Cerebellar nuclear complex (tissue), 1 donor: Measurements from ENCODE around the gene SDF2L1.
"Not testable (repeated sequence)": the region's sequence is repeated elsewhere in the genome, so short reads cannot be mapped to it uniquely, and the experiment has no call there.

ENCODE experiments used
- DNase-seq, 2 experiments: peaks; one replicate each; lab custom pipeline; 2025; lab: John Stamatoyannopoulos, UW

The SDF2L1 gene

DNA sequence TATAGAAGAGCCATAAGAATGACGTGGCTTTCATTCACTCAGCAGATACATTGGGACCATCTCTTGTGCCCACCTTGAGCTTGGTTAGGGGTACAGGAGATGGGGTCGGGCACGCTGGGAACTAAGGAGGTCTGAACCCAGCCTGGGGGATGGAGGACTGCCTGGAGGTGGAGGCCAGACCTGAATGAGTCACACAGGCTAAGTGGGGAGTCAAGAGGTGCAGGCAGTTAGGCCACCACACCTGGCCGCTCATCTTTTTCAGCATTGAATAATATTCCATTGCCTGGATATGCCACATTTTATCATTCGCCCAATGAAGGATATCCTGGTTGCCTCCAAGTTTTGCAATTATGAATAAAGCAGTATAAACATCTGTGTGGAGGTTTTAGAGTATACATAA, 19.9 kb downstream of the SDF2L1 start:
- no peak for DNase-seq

DNA sequence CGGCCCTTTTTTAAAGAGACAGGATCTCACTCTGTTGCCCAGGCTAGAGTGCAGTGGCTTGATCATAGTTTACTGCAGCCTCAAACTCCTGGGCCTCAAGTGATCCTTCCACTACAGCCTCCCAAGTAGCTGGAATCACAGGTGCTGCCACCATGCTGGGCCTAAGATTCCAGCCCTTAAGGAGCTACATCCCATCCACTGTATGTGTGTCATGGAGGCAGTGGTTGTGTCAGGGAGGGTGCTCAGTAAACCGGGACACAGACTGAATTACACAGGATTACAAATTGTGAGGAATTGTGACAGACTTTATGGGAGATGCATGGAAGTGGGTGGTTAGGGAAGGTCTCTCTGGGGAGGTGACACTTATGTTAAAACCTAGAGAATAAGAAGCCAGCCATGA, 21.6 kb downstream of the SDF2L1 start:
- DNase-seq, result no peak

DNA sequence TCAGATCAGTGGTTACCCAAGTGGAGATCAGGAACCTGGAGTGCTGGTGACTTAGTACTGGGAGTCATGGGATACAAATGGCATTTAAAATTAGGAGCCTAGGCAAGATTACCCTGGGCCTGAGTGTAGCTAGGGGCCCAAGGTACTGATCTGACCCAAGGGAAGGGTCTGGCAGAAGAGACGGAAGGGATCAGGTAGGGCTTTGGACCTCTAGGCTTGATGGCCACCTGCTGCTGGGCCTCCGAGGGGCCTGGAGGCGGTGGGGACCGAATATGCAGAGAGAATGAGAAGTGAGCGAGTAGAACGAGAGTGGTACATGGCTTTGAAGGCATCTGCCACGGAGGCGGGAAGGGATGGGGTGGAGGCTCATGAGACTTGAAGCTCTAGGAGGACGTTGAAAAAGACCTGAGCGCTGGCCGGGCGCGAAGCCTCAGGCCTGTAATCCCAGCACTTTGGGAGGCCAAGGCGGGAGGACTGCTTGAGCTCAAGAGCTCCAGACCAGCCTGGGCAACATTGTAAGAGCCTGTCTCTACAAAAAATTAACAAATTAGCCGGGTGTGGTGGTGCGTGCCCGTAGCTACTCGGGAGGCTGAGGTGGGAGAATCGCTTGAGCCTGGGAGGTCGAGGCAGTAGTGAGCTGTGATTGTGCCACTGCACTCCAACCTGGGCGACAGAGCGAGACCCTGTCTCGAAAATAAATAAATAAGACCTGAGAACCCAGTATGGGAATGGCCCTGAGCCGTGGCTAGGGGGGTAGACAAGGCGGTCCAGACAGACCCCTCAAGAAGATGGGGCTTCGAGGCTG, 23.1 kb downstream of the SDF2L1 start:
- DNase-seq, result no peak

DNA sequence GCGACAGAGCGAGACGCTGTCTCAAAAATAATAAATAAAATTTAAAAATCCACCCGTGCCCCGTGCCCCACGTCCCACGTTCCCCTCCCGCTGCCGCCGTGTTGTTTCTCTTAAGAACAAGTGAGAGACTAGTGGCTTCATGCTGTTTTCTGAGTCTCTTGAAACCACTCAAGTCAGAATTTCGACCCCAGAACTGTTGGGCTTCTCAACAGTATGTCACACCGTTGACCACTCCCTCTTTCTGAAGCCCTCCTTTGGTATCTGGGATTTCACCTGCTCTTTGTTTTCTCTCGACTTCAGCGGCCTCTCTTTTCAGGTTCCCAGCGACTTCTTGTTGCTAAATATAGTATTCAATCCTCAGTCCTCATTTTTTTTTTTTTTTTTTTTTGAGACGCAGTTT, 24.7 kb downstream of the SDF2L1 start:
- DNase-seq, result no peak

DNA sequence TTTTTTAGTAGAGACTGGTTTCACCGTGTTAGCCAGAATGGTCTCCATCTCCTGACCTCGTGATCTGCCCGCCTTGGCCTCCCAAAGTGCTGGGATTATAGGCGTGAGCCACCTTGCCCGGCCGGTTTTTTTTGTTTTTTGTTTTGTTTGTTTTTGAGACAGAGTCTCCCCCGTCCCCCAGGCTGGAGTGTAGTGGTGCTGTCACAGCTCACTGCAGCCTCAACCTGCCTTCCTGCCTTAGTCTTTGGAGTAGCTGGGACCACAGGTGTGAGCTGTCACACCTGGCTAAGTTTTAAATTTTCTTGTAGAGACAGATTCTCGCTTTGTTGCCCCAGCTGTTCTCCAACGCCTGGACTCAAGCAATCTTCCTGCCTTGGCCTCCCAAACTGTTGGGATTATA, 26.9 kb downstream of the SDF2L1 start:
- DNase-seq, result no peak

DNA sequence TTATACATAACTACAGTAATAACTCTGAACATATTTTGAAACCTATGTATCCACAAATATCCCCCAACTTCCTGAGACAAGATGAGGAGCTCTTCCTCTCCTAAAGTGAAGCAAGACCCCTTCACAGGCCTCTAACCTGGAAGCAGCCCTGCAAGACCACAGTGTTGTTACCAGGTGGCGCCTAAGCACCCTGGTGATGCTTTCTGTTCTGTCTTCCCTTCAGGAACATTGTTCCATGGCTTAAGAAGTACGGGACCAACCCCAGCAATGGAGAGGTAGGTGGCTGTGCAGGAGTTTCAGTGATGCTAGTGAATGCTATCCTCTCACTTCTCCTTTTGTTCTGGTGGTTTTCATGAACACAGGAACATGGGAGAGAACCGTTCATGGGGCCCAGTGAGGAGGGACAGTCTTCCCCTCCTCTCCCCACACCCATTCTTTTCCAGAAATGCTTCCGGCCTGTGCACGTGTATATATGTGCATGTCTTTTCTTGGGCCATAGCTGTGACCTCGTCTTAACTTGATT, 30.1 kb downstream of the SDF2L1 start:
- DNase-seq, result no peak

DNA sequence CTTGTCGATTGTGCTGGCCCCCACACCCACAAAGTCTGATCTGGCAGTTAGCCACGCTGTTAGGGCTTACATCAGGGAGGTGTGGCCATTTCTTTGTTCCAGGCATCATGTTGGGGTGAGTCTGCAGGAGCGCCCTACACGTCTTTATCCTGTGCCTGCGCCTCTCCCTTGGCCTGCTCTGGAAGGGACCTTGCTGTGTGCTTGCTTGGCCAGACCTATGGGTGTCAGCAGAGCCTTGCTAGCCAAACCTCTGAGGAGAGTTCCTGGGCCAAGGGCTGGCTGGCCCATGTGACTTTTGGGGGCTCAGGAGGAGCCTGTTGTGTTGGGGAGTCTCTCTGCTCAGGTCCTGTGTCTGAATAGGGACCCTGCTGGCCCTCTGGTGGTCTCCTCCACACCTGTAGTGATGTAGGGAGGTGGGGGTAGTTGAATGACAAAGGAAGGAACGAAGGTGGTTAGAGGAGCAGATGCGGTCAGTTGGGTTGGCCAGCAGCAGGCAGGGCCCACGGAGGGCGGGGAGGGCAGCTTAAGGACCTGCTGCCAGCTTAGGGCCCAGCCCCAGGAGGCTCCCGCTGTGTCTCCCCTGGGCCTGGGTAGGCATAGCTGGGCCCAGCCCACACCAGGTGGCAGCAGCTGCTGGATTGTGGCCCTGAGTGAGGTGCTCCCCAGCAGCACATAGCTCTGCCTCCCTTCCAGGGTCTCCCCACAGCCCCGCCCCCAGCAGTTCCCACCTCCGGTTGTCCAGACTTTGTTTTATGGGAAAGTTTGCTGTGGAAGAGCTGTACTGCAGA, 31.6 kb downstream of the SDF2L1 start:
- no peak for DNase-seq

DNA sequence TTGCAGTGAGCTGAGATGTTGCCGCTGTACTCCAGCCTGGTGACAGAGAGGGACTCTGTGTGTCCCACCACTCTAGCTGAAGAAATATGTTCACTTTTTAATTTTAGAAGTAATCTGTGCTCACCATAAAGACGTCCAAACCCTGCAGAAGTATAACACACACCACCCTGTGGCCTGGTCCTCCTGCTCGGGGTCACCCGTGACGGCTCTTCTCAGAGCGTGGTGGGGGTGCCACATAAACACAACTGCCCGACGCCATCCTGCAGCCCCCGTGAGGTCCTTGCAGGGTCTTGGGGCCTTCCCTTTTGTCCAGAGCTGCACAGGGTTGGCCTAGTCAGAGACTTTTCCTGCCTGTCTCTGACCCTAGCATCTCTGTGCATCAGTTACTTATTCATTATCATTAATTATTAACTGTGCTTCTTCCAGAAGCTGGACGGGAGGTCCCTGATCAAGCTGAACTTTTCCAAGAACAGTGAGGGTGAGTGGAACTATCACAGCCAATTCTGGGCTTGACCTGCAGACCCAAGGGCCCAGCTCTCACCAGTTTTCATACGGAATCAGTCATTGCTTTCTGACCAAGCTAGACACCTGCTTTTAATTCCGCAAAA, 32.6 kb downstream of the SDF2L1 start:
- DNase-seq, result no peak

DNA sequence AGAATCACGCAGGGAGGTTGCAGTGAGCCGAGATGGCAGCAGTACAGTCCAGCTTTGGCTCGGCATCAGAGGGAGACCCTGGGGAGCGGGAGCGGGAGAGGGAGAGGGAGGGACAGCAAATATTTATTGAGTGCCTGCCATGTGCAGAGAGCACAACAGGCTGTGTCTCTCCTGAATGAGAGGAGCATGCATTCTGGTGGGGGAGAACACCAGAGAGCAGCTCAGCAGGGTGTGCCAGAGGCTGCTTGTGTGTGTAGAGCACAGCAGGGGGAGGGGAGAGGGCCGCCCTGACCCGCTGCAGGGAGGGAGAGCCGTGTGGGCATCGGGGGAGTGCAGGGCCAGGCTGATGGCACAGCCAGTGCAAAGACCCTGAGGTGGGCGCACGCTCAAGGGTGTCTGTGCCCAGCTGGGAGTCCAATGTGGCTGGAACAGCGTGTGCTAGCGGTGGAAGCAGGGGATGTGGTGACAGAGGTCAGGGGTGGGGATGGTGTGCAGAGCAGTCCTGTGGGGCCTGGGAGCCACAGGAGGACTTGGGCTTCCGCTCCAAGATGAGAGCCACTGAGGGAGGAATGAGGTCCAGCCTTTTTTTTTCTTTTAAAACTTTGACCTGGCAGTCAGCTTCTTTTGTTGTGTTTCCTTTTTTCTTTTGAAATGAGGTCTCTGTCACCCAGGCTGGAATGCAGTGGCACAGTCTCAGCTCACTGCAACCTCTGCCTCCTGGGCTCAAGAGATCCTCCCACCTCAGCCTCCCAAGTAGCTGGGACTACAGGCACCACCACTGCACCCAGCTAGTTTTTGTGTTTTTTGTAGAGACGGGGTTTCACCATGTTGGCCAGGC, 35.7 kb downstream of the SDF2L1 start:
- DNase-seq, result no peak

DNA sequence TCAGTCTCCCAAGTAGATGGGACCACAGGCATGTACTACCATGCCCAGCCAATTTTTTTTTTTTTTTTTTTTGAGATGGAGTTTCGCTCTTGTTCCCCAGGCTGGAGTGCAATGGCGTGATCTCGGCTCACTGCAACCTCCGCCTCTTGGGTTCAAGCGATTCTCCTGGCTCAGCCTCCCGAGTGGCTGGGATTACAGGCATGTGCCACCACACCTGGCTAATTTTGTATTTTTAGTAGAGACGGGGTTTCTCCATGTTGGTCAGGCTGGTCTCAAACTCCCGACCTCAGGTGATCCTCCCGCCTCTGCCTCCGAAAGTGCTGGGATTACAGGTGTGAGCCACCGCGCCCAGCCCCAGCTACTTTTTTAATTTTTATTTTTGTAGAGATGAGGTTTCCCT, 36.7 kb downstream of the SDF2L1 start:
- DNase-seq, result not testable (repeated sequence)

DNA sequence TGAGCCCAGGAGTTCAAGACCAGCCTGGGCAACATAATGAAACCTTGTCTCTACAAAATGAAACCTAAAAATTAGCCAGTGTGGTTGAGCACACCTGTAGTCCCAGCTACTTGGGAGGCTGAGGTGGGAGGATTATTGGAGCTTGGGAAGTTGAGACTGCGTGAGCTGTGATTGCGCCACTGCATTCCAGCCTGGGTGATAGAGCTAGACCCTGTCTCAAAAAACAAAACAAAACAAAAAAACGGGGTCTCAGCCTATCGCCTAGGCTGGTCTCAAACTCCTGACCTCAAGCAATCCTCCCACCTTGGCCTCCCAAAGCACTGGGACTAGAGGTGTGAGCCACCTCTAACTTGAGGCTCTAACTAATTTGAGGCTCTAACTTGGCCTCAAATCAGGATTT, 37.3 kb downstream of the SDF2L1 start:
- DNase-seq, result no peak

DNA sequence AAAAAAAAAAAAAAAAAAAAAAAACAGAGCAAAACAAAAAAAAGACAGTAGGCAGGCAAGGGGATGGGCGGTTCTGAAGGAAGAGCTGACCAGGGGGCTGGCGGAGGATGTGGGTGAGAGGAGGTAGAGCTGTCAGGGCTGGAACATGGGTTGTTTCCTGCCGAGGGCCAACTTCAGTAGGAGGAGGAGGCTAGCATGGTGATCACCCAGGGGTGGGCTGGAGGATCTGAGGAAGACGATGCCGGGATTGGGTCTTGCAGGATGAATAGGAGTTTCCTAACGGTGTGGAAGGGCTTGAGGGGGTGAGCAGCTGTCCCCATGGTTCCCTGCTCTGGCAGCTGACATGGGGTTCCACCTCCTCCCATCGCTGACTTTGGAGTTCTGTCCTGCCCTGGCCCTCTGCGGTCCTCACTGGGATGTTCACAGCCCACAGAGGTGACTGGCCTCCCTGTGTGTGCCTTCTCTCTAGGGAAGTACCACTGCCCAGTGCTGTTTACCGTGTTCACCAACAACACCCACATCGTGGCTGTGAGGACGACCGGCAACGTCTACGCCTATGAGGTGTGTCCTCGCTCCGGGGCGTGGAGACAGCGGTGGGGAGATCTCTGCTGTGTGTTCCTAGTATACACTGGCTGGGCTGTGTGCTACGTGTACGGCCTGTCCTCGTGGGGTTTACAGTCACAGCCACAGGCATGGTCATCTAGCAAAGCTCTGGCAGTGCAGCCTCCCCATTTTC, 38.9 kb downstream of the SDF2L1 start:
- no peak for DNase-seq

DNA sequence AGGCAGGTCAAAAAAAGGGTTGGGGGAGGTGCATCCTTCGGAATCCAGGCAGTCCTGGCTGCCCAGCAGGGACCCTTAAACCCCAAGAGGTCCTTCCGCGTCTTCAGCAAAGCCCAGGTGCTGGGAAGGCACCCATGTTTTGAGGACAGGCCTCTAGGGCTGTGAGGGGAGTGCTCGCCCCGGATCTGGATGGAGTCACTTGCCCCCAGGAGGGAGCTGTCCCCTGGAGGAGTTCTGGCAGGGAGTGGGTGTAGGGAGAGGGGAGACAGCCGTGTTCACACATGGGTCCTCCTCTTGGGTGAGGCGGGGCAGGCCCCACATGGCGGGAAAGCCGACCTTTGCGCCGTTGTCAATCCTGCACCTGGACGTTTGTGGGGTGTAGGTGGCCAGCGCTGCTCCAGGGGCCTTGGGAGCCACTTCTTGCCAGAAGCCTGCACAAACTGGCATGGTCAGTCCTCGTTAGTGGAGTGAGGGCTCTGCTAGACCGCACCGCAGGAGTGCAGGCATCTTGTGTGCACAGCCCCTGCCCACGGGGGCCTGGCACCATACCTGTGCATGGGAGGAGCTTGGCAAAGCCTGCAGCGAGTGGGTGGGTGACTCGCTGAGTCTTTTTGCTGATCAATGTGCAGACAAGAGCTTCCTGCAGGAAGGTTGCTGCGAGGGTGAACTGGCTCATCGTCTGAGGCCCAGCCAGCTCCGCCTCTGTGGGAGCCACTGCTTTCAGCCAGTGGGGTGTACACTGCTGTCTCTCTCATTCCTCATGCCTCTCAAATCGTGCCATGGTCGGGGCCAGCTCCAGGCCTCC, 39.7 kb downstream of the SDF2L1 start:
- DNase-seq, result no peak

DNA sequence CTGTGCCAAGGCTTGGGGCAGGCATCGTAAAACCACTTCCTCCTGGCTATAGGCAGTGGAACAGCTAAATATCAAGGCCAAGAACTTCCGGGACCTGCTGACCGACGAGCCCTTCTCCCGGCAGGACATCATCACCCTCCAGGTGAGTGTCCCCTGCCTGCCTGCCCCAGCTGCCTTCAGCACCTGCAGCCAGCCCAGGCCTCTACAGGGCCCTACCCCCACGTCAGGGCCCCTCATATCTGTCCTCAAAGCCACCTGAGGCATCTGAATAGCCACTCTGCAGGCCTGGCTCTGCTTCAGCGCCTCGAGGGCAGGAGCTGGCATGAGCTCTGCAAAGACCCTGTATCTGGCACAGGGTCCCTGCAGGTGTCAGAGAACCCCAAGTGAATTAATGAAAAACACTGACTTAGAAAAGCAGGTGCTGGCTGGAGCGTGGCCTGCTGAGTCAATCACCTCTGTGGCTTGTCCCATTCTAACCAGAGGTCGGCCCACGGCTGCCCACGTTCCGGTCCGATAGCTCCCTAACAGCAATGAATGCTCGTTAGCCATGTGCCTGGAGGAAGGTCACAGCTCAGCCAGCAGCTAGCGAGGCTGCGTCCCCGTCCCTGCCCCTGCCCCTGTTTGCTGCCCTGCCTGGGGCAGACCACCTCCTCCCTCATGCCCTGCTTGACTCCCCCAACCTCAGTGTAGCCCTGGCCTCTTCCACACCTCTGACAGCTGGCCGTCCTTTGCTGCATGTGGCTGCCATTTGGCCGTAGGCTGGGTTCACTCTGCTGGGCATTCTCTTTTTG, 40.5 kb downstream of the SDF2L1 start:
- no peak for DNase-seq

DNA sequence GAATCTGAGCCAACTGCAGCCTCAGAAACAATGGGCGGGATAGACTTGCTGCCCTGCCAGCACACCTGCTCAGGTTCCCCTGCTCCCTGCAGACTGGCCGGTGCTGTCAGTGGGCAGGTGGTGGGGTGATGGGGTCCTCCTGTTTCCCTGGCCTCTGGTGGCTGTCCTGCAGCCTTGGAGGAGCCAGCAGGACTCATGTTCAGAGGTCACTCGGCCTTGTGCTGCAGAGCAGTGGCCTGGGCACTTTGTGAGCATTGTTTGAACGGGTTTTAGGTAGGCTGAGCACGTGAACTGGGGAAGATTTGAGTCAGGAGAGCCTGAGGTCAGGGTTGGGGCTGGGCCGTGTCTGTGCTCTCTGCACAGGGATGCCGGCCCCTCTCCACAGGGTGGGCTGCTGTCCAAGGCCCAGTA, 41.3 kb downstream of the SDF2L1 start:
- DNase-seq, result no peak

DNA sequence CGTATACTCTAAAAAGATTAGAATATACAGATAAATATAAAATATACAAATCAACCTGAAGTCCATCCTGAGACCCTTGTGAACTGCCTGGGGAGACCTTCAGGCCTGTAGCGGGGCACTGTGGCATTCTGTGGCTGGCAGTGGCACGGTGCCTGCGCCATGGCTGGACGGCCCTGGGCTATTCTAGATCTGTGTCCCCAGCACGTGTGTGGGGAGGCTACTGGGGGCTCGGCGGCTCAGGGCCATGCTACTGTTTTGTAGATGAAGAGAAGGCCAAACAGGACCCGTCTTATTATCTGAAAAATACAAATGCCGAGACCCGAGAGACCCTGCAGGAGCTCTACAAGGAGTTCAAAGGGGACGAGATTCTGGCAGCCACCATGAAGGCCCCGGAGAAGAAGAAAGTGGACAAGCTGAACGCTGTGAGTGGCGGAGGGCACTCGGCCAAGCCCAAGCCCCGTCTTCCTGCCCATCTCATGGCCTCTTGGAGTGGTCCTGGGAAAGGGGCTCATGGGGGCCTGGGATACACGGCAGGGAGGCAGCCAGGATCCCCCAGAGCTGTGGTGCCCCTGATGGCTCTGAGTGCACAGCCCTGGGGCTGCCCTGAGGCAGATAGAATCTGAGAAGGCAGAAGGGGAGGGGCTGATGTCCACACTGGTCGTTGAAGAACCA, 42.5 kb downstream of the SDF2L1 start:
- DNase-seq, result no peak

DNA sequence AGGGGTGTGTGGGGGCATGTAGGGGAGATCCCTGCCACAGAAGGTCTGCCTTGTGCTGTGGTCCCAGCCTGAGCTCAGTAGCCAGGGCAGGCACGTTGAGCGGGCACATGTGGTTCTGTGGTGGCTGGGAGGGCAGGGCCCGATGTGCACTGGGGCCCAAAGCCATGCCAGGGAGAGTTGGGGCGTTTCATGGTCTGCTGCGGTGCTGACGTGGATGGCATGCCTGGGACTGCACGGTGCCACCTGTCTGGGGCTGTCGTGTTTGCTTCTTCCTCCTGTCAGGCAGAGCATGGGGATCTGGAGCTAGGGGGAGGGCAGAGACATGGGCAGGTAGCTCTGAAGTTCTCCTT, 43.0 kb downstream of the SDF2L1 start:
- DNase-seq, result no peak

DNA sequence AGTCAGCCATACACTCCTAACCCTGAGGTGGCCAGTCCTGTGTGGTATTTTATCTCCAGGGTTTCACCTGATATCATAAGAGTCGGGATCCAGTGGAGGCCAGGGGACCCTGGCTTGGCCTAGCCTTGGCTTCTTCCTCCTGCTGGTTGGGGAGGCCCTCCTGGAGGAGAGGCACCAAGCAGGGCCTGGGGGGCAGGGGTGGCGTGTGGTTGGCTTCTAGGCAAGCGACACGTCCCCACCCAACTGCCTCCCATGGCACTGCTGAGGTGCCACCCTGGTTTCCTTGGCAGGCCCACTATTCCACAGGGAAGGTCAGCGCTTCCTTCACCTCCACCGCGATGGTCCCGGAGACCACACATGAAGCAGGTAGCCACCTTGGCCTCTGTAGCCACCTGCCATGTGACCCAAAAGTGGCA, 44.1 kb downstream of the SDF2L1 start:
- no peak for DNase-seq
